HG03378 (cell line): ENCODE data around the gene ZC3H11A.
A peak's percentile ranks its signal among the peaks of the same experiment; 100 is the strongest.
"Not testable (repeated sequence)": the region's sequence is repeated elsewhere in the genome, so short reads cannot be mapped to it uniquely, and the experiment has no call there.

Experiments
- ATAC-seq: cut with Tn5 transposase; IDR thresholded peaks from one replicate; pipeline ENCODE4 v1.9.1; 2021; ENCODE audit warnings: mild to moderate bottlenecking, moderate library complexity; ENCODE audit not compliant: unreplicated experiment

The ZC3H11A gene

GRCh38 chr1:203795441-203796235 is at the start of gene ZC3H11A, which contains the start of gene ZBED6:
Gene ZC3H11A, plus strand, starts transcription at chr1:203795623. Its CDS starts 21,448 bp downstream, at chr1:203817071.
Gene ZBED6, plus strand, starts transcription at chr1:203795623. Its CDS starts 1,900 bp downstream, at chr1:203797523.
- peak; percentile 96 for ATAC-seq

GRCh38 chr1:203746281-203746680 is 49.1 kb upstream of the ZC3H11A start:
- ATAC-seq: no peak

- ATAC-seq: no peak
These were observed 44.4 kb upstream of the ZC3H11A start for GRCh38 chr1:203751051-203751450.

- ATAC-seq: not testable (repeated sequence)
These were observed 43.6 kb upstream of the ZC3H11A start for GRCh38 chr1:203751618-203752361.

- peak; percentile 58 for ATAC-seq
These were observed 41.0 kb upstream of the ZC3H11A start for GRCh38 chr1:203754455-203754864.

- no peak for ATAC-seq
These were observed 39.4 kb upstream of the ZC3H11A start for GRCh38 chr1:203756036-203756435.

GRCh38 chr1:203758749-203759148 is 36.7 kb upstream of the ZC3H11A start:
- not testable (repeated sequence) for ATAC-seq

GRCh38 chr1:203760506-203760905 is 34.9 kb upstream of the ZC3H11A start:
- ATAC-seq: no peak

- not testable (repeated sequence) for ATAC-seq
These were observed 33.5 kb upstream of the ZC3H11A start for GRCh38 chr1:203761958-203762357.

GRCh38 chr1:203763505-203763904 is 31.9 kb upstream of the ZC3H11A start:
- ATAC-seq: no peak

- no peak for ATAC-seq
These were observed 31.1 kb upstream of the ZC3H11A start for GRCh38 chr1:203764105-203765028.

- ATAC-seq: peak; percentile 73
These were observed 30.2 kb upstream of the ZC3H11A start, which contains the start of gene LAX1 for GRCh38 chr1:203765029-203765837. Gene LAX1, plus strand, starts transcription at chr1:203765183. Its CDS starts 383 bp downstream, at chr1:203765566.

- ATAC-seq: no peak
These were observed 27.2 kb upstream of the ZC3H11A start for GRCh38 chr1:203768256-203768655.

GRCh38 chr1:203769505-203770343 is 25.7 kb upstream of the ZC3H11A start:
- no peak for ATAC-seq

GRCh38 chr1:203771901-203772301 is 23.5 kb upstream of the ZC3H11A start:
- ATAC-seq: no peak

- ATAC-seq: no peak
These were observed 22.6 kb upstream of the ZC3H11A start for GRCh38 chr1:203772836-203773235.

- ATAC-seq: no peak
These were observed 18.8 kb upstream of the ZC3H11A start for GRCh38 chr1:203776636-203777035.

GRCh38 chr1:203777596-203777995 is 17.8 kb upstream of the ZC3H11A start:
- ATAC-seq: no peak

- no peak for ATAC-seq
These were observed 17.3 kb upstream of the ZC3H11A start for GRCh38 chr1:203778146-203778545.
